Hematopoietic multipotent progenitor cell treated with erythropoietin and hydrocortisone succinate and interleukin-3 and kit ligand, for 6 days (in vitro differentiated cells): ENCODE measurements around the gene ZFYVE28.

Source experiments
- DNase-seq: peaks from one replicate; pipeline ENCODE4 v3.0.0-alpha.2; 2015

Gene ZFYVE28

GRCh38 chr4:2365054-2365912, 53.2 kb downstream of the ZFYVE28 start:
- DNase-seq = no peak

GRCh38 chr4:2364654-2365053, 53.8 kb downstream of the ZFYVE28 start:
- peak; percentile 72 for DNase-seq

GRCh38 chr4:2363951-2364653, 54.3 kb downstream of the ZFYVE28 start:
- DNase-seq = peak; percentile 12

GRCh38 chr4:2363056-2363721, 55.3 kb downstream of the ZFYVE28 start:
- DNase-seq = peak; percentile 50

GRCh38 chr4:2362266-2363055, 56.0 kb downstream of the ZFYVE28 start:
- no peak for DNase-seq

- DNase-seq = no peak
Measured at GRCh38 chr4:2361366-2362265, 56.8 kb downstream of the ZFYVE28 start.

- no peak for DNase-seq
Measured at GRCh38 chr4:2360396-2360730, 58.1 kb downstream of the ZFYVE28 start.

GRCh38 chr4:2359591-2360395, 58.7 kb downstream of the ZFYVE28 start:
- no peak for DNase-seq

GRCh38 chr4:2357821-2358745, 60.4 kb downstream of the ZFYVE28 start:
- DNase-seq = no peak

- no peak for DNase-seq
Measured at GRCh38 chr4:2356123-2357069, 62.0 kb downstream of the ZFYVE28 start.

- DNase-seq = no peak
Measured at GRCh38 chr4:2354760-2355159, 63.7 kb downstream of the ZFYVE28 start.

- peak; percentile 29 for DNase-seq
Measured at GRCh38 chr4:2354118-2354517, 64.3 kb downstream of the ZFYVE28 start.

GRCh38 chr4:2353222-2354107, 65.0 kb downstream of the ZFYVE28 start:
- no peak for DNase-seq

- DNase-seq = no peak
Measured at GRCh38 chr4:2352729-2353221, 65.7 kb downstream of the ZFYVE28 start.

- DNase-seq = no peak
Measured at GRCh38 chr4:2352171-2352570, 66.3 kb downstream of the ZFYVE28 start.

GRCh38 chr4:2350982-2351381, 67.5 kb downstream of the ZFYVE28 start:
- DNase-seq = no peak

GRCh38 chr4:2348786-2349185, 69.7 kb downstream of the ZFYVE28 start:
- DNase-seq = no peak
